GM19438 (cell line): ENCODE data around the gene CD46.
A peak's percentile ranks its signal among the peaks of the same experiment; 100 is the strongest.

ENCODE experiments used
- ATAC-seq: cut with Tn5 transposase; IDR thresholded peaks from one replicate; pipeline ENCODE4 v1.9.1; 2021; ENCODE audit warnings: low read depth; ENCODE audit not compliant: unreplicated experiment

Gene CD46

DNA sequence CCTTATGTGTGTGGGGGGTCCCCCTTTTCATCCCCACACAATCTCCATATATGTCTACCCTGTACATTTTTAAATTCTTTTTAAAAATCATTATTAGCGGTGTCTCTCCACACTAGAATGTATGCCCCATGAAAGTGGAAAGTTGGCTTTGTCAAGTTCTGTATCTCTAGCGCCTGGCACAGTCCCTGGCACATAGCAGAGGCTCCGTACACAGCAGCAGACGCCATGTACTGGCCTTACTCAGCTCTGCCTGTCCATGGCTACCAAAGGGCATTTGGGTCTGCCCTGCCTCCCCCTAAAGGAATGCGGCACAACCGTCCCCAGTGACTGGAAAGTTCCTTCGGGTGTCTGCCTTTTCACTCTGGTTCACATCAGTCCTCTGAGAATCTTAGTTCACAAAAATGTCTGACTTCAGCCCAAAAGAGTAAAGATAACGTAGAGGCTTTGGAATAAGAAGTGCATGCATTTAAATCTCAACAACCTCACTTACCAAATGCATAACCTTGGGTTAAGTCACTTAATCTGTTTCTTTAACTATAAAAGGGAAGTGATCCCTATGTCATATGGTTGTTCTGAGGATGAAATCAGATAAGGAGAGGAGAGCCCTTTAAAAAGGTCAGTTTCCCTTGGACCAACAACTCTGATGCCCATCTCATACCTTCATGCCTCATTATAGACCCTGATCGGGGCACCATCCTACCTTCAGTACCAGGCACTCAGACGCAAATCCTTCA lies 61.1 kb downstream of the CD46 start:
- ATAC-seq = no peak

DNA sequence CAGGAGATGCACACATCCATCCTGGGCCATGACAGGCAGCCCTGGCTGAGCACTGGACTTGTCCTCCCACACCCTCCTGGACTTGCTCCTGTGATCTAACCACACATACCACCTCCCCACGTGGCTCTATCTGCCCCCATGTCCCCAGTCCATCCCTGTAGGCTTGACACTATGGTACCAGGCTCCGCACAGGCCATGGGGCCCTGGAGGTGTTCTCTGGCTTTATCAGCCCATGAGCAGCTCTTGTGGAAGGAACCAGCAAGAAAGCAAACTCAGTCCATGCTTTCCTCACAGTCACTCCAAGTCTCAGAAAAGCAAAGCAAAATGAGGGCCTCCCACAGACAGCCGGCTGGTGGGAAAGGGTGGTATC lies 61.6 kb downstream of the CD46 start:
- ATAC-seq = no peak

DNA sequence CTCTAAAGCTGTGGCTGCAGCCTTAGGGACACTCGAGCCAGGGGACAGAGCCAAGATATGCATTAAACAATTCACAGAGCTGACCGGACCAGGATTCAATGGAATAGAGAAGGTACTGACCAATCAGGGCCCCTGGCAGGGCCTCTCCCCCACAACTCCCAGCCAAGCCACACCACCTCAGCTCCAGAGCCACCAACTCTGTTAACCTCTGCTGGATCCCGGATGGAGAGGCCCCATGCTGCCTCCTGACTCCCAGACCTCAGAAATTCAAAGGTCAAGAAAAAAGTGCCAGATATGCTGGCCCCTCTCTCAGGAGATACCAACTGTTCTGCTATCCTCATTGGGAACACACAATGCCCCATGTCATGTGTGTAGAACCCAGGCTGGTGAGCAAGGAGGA lies 62.1 kb downstream of the CD46 start:
- no peak for ATAC-seq

DNA sequence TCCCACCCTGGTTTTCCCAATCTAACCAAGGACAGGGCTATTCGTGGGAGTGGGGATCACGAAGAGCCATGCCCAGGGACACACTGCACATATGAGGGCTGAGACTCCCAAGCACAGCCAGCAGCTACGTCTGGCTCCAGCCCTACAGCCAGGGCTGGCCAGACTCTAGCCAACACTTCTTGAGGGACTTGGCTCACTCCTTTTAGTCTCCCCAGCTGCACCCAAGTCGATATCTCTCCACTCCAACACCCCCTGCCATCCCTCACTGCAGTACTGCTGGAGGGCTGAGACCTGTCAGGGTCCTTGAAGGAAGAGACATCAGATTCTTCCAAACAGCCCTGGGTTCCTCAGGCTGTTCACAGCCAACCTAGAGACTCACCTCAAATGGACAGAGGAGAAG lies 62.6 kb downstream of the CD46 start:
- ATAC-seq = no peak

DNA sequence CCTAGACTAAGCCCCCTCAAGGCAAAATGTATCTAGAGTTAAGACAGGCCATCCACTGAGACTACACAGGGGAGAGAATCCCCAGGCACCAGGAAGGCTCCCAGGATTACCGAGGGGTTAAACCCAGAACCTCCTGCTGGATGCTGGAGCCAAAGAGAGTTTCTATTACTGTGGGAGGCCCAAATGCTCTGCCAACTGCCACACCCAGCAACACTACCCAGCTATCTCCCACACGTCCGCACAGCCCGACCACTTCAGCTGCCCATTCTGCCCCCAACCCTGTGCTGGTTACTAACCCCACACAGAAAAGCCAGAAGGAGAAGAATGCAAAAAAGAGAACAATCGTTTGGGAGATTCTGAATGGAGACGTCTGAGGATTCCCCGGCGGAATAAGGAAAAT lies 63.6 kb downstream of the CD46 start:
- no peak for ATAC-seq

DNA sequence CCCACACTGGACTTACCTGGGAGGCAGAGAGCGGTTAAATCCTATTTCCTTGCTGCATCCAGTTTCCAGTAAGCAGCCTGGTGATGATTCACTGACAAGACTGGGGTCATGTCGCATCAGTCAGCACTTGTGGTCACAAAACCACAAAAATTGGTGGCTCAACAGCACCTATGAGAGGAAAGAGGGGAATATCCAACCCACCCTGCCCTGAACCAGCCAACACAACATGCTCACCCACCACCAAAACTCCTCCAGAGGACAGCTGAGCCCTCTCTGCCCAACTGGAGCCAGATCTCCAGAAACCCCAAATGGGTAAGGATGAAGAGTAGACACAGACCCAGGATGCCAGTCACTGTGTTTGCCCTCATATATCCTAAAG lies 64.0 kb downstream of the CD46 start:
- no peak for ATAC-seq

DNA sequence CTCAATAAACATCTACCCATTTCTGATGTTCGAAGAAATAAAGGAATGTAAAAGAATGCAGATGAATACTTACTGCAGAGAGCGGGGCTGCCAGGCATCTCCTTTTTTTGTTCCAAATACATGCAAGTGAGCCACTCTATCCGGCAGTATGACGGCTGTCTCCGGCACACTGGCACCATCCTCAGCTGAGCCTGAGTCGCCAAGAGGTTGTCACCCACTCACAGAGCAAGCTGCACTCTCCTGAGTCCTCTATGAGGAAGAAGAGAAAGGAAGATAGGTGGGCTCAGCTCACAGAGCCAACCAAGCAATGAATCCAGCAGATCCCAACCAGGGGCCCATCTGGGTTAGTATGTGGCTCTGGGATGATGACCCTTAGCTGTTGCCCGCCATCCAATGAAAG lies 65.3 kb downstream of the CD46 start:
- ATAC-seq = no peak

DNA sequence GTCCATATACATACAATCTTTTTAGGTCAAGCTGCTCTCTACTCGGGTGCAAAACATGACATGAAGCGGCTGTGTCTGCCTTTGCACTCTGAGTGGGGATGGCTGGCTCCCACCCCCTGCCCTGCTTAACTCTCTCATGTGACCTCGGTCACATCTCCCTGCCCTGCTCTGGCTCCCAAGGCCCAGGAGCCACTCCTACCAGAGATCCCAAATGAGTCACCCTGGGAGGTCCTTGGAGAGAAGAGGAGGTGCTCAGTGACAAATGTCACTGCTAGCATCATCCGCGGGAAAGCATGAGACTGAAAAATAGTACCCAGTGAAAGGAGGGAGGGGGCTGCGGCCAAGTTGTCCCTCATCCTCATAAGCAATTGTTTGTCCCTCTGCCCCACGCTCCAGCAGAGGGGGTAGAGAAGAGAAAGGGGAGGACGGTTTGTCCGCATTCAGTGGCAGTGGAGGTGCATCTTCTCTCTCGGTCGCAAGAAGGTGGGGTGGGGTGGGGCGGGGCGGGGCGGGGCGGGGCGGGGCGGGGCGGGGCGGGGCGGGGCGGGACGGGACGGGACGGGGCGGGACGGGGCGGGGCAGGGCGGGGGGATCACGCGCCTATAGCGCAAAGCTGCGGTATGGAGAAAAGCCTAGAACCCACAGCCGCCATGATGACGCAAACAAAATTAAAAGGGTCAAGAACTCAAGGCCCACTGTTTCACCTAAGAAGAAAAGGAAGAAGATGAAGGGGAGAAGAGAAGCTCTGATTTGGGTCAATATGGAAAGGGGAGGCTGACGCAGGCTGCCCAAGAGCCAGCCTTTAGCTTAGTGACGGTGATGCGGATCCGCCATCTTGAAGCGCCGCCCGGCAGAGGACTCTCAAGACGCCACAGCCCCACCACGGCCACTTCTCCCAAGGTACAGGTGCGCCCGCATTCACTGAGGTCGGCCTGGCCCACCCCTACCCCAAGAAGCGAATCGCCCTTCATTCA lies 66.2 kb downstream of the CD46 start:
- ATAC-seq = no peak

DNA sequence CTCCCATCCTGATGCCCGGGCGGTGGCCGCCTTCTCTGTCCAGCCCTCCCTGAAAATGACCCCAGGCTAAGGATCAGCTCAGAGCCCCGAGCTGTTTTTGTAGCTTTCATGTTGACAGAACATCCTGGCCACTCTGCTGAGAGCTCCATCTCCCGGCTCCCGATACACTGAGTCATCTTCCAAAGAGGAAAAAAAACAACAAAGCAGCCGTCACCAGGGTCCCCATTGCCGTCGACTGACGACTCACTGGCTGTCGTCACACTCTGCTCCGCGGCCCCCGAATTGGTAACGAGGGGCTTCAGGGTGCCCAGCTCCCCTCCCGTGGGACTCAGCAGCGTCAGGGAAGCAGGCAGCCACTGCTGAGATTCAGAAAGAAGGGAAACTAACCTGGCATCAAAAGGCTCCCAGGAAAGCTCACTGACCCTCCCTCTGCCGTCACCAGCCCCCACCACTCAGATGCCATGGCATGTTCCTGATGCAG lies 67.2 kb downstream of the CD46 start:
- ATAC-seq = no peak

DNA sequence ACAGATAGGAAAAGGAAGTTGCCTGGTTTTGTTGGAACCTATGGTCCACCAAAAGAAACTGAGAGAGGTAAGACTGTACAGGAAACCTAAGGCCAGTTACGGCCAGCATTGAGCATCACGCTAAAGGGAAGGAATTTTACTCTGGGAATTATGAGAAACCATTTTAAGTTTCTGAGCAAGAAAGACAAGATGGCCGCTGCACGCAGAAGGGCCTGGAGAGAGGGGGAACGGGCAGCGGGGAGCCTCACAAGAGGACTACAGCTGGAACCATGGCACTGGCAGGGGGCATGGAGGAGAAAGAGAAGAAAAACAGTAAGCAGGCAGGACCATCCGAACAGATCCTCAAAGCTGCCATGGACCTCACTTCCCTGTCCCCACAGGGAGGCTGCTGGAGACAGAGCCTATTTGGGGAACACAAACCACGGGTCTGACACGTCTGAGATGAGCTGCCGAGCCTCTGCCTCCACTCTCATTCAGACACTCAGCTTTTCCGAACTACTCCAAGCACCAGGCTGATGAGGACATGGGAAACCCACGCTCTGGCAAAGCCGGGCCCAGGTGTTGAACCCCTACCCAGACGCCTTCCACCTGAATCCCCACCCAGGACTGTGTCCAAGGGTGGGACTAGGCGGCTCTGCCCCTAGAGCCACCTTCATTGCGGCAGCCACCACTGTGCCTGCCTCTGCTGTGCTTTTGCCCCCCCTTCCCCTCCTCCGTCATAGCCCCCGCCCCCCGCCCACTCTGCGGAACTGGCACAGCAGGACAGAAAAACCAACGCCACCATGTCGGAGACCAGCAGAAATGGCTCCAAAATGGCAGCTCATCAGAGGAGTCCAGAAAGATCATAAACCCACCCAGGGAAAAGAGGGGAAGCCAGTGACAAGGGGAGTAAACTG lies 69.0 kb downstream of the CD46 start:
- no peak for ATAC-seq

DNA sequence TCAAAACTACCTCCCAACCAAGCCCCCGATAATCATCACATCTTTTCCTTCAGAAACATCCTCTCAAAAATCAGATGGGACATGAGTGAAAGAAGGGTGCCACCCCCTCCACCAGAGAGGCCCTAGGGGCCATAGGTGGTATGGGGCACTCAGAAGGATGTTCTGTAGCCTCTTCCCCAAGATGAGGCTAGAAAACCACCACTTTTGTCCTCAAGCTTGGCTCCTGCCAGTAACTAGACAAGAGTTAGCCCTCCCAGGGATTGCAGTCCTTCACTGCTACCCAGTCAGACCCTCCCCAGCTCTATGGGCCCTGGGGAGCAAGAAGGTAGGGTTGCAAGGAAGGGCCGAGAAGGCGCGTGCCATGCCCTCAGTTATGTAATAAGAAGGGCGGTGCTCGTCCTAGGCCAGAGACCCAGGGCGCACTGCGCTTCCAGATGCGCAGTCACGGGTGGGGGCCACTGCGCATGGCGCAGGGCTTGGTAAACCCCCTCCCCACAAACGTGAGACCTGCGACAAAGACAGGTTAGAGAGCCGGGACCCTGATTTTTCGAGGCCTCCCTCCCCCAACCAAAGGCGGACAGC lies 69.7 kb downstream of the CD46 start:
- no peak for ATAC-seq

DNA sequence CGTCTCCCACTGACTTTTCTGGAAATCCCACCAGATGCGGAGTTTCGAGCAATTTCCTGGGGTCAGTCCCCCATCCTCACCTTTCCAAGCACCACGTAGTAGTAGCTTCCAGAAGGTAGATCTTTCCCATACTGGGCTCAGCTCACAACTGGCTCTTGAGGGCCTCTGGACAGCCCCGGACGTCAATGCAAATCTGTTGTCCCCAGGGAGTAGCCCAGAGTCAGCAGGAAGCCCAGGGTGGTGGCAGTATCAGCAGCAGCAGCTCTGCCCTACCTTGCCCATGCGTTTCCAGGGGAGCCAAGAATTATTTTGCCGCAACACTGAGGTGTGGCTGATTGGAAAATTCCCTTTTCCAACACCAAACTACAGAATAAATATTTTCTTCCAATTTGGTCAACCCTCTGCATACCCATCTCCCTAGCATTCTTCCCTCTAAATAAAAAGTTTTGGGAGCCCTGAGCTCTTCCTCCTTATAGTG lies 70.3 kb downstream of the CD46 start:
- ATAC-seq = peak; percentile 50

DNA sequence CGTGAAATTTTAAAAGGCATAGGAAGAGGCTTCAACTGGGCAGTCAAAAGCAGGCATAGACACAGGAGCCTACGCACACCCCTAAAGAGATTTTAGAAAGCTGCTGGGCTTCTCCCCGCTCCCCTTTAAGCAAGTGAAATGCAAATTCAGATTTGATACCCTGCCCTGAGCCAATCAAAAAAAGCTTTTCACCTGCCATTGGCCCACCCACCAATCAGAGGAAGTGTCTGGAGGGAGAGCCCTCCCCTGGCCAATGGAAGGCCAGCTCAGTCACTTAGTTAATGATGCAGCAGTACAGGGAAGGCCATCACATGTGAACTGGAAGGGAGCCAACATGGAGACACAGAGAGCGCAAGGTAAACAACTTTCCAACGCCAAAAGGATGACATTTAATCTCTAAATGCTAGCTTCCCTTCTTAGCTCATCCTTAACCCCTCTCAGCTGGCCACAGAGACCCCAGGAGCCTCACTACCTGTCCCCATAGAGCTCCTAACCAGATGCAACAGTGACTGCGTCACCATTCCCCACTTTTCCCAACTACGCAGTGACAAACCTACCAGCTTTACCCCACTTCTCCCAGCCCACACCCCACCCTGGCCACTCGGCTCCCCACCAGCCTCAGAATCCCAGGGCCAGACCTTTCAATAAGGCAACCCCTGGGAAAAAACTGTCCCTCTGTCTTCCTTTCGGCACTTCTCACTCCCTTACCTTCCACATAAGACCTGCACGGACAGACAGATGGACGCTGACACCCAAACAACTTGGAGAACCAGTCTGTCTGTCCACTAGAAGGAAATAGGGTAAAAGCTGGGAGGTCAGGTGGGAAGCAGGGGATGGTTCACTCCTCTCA lies 71.0 kb downstream of the CD46 start:
- ATAC-seq = peak; percentile 56

DNA sequence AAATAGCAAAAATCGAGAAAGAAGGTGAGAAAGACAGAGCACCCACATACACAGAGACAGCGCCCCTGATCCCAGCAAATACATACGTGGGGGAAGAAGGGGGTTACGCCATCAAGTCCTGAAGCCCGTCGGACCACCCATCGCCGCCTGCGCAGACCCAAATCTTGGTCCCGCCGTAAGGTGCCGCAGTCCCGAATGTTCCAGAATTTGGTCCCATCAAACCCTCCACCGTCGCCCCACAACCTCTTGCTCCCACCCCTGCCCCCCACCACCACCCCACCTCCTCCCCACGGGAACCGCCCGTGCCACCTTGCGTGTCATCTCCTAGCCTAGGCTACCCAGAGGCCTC lies 71.7 kb downstream of the CD46 start:
- no peak for ATAC-seq

DNA sequence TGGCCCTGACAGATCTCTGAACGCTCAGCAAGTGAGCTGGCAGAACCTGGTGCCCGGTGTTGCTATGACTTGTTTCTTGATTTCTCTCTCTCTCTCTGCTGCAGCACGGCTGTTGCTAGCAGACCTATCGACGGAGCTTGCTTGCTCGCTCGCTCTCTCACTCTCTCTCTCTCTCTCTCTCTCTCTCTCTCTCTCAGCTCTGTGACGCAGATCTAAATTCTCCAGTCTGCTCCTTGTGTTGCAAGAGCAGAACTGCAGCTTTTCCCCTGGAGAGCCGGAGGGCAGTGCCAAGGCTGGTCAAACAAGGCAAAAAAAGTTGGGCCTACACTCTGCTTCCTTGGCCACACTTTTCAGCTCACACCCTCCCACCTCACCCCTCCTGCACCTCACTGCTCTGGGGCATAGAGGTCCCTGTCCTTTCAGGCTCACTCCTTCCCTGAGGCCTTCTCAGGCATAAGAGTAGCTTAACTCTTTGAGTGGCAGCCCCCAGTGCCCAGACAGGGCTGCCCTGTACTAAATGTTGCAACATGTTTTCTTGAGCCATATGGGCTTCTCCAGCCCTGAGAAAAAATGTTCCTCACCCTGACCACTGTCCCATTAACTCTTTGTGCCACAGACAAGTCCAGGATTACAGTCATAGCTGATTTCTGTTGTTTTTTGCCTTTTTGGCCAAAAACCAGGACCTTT lies 72.2 kb downstream of the CD46 start:
- no peak for ATAC-seq

DNA sequence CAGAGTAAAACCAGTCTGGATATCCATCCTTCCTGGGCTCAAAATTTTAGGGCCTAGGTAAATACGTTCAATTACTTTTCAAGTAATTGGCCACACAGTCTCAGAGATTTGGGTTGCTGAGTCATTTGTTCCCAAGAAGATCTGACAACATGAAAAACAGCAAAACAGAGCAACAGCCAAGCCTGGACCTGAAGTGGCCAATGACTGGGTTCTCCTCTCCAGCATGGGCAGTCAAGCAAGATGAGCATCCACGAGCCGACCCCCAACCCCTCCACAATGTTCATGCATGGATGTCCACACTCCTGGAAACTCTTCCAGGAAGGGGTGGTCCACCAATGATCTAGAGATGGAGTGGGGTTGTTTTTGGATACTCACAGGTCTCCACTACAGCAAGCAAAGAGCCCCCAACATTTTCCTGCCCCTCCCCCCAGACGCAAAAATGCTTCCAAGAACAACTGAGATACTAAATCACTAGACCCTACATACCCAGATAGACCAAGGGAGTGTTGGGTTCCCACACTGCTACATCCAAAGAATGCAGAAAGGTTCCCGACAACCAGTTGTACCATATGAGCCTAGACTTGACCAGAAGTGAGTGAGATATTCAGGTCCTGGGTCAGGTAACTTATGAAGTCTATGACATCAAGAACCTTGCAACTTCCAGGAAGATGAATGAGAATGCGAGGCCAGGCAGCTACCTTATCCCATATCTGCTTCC lies 73.0 kb downstream of the CD46 start:
- ATAC-seq = no peak

DNA sequence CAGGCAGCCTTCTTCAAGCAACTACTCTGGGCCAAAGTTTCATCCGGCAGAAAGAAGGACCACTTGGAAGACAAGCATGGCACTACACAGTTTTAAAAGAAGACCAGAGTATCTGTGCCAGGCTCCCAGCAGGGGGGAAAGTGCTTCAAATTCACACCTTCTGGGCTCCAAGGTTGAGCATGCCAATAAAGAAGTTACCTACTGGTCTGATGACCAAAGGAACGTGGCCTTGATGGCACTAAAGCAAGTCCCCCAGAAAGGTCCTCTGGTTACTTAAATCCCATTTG lies 73.5 kb downstream of the CD46 start:
- ATAC-seq = no peak

DNA sequence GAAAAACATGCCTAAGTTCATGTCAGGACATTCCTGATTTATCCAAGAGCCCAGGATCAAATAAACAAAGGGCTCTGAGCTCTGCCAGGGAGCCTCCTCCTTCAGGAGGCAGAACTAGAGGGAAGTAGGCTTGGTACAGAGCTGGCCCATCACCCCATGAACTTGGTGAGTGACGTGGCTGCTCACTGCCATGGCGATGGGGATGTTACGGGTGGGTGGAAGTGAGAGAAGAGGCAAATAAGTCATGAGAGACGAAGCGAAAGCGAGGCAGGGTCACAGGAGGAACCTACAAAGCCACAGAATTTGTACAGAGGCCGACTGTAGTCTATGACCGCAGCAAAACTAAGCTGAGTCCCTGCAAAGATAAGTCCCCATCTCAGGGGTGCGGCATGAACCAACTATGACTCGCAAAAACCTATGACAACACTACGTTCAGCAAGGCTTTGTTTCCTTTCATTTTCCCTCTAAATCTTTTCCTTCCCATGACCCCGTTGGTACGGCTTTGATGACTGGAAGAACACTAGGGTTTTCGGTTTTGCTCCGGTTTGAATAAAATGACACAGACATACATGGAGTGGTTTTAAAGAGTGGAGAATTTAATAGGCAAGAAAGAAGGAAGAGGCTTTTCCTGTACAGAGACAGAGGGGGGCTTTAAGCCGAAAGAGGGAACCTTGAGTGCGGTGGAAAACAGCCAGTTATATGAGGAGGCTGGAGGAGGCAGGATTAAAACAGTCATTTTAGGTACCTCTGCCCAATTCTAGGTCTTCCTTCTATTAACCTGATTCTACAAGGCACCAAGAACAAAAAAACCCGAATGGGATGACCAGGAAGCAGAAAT lies 74.1 kb downstream of the CD46 start:
- peak; percentile 56 for ATAC-seq
